ENCODE results near the gene HIPK4. TPM values are rescaled to one million over a fixed set of nuclear protein-coding genes. Genes with fewer than 3 reads are reported as not detected.

HIPK4 gene
- total RNA-seq, 1 experiment from 2014 or later = not detected

DNA sequence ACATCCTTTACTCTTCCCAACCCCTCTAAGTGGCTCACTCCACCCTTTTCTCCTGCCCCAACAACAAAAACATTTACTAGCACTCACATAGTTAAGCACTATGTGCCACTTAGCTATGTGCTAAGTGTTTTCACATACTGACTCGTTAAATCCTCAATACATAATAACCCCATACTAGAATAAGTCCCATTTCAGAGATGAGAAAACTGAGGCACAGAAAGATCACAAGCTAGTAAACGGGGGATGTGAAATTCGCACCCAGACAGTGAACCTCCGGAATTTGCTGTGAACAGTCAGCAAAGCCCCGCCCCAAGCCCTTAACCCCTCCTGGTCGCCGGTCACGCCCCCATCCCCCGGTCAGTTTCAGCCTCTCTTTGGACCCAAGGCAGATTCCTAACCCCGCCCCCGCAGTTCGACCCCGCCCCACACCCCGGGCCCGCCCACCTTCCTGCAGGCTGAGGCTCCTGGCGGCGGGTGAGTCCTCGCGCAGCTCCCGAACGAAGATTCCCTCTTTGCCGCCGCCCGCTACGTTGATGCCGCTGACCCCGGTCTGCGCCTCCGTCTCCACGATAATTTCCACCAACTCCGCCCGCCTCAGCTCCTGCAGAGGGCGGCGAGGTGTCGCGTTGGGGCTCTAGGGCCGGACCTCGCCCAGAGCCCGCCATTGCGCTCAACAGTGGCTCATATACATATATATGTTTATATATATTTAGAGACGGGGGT lies 13.4 kb upstream of the HIPK4 start:
- Histone ChIP-seq H3K9me3 (ENCODE audit: low read length) (no peaks in the 10 kb centered on the region), H2AFZ (ENCODE audit: low read length) (peak overlapping the region; percentile 99), H3K27me3 (ENCODE audit: low read length) (no peaks in the 10 kb centered on the region), H3K4me3 (ENCODE audit: low read length) (peak overlapping the region; percentile 73), H3K4me2 (ENCODE audit: low read length) (peak overlapping the region; percentile 92), H4K20me1 (ENCODE audit: low read length) (no peaks in the 10 kb centered on the region), H3F3A (ENCODE audit: low read length, unreplicated experiment) (no peaks in the 10 kb centered on the region), H3K4me1 (ENCODE audit: insufficient read depth, low read length) (peaks cover 4% of the 10 kb centered on the region; the same call in 1 of the 2 replicates), H3K79me2 (ENCODE audit: low read length) (no peaks in the 10 kb centered on the region), H3K9ac (ENCODE audit: low read length) (peak overlapping the region; percentile 55; the same call in 1 of the 2 replicates), H3K36me3 (ENCODE audit: low read depth, low read length) (no peaks in the 10 kb centered on the region), H3K27ac (ENCODE audit: low read length) (no peak overlapping the region), H3K9me2 (replicated peaks; ENCODE audit: low read length) (no peaks in the 10 kb centered on the region)
- ATAC-seq = peak; percentile 92
- intact Hi-C loops (cut with micrococcal nuclease) = no loop called here
- CTCF ChIA-PET = interaction anchor here (0.5 kb wide), 1 partner anchor 17 kb away, joined by 5 read pairs; no protein-coding TSS in a partner anchor
- POLR2A ChIA-PET (ENCODE audit: unreplicated experiment) = interaction anchor here (0.8 kb wide), 1 partner anchor 57 kb away, joined by 8 read pairs; no protein-coding TSS in a partner anchor
- BruUV-seq (replicated peaks) = TSS peak; percentile 95
- TF ChIP-seq EZH2 (IDR thresholded peaks at IDR 0.05; ENCODE audit: low read length, unreplicated experiment) (no peak), EZH2phosphoT487 (IDR thresholded peaks at IDR 0.05; ENCODE audit: borderline replicate concordance, low read length) (no peak)
- TF ChIP-seq, protein P1, sequence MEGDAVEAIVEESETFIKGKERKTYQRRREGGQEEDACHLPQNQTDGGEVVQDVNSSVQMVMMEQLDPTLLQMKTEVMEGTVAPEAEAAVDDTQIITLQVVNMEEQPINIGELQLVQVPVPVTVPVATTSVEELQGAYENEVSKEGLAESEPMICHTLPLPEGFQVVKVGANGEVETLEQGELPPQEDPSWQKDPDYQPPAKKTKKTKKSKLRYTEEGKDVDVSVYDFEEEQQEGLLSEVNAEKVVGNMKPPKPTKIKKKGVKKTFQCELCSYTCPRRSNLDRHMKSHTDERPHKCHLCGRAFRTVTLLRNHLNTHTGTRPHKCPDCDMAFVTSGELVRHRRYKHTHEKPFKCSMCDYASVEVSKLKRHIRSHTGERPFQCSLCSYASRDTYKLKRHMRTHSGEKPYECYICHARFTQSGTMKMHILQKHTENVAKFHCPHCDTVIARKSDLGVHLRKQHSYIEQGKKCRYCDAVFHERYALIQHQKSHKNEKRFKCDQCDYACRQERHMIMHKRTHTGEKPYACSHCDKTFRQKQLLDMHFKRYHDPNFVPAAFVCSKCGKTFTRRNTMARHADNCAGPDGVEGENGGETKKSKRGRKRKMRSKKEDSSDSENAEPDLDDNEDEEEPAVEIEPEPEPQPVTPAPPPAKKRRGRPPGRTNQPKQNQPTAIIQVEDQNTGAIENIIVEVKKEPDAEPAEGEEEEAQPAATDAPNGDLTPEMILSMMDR (conservative IDR thresholded peaks at IDR 0.05; ENCODE audit: low read depth, low read length) = no peak
- peak; percentile 76 for DNase-seq

DNA sequence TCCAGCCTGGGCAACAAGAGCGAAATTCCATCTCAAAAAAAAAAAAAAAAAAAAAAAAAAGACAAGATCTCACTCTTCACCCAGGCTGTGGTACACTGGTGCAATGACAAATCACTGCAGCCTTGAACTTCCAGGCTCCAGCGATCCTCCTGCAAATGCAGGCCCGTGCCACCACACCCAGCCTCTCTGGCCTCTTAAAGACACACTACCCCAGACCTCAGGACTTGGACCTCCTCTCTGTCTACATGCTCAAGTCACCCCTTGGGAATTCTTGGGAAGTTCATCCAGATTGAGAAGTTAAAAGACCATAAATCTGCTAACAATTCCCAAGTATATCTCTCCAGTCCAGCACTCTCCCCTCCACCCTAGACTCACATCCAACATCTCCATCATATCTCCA lies 10.6 kb upstream of the HIPK4 start:
- Histone ChIP-seq H3K4me2 (ENCODE audit: low read length) (no peak overlapping the region), H3K4me3 (ENCODE audit: low read length) (no peak overlapping the region), H4K20me1 (ENCODE audit: low read length) (no peaks in the 10 kb centered on the region), H3K9ac (ENCODE audit: low read length) (no peak overlapping the region), H3K79me2 (ENCODE audit: low read length) (no peaks in the 10 kb centered on the region), H3K4me1 (ENCODE audit: insufficient read depth, low read length) (peaks cover 4% of the 10 kb centered on the region; the same call in 1 of the 2 replicates), H3K9me2 (replicated peaks; ENCODE audit: low read length) (no peaks in the 10 kb centered on the region), H2AFZ (ENCODE audit: low read length) (no peak overlapping the region), H3F3A (ENCODE audit: low read length, unreplicated experiment) (no peaks in the 10 kb centered on the region), H3K9me3 (ENCODE audit: low read length) (no peaks in the 10 kb centered on the region), H3K27ac (ENCODE audit: low read length) (no peak overlapping the region), H3K36me3 (ENCODE audit: low read depth, low read length) (no peaks in the 10 kb centered on the region), H3K27me3 (ENCODE audit: low read length) (no peaks in the 10 kb centered on the region)
- ChIA-PET CTCF (no interaction called here), POLR2A (ENCODE audit: unreplicated experiment) (no interaction called here)
- intact Hi-C loops (cut with micrococcal nuclease) = no loop called here
- ATAC-seq (no peak), DNase-seq (no peak)
- no TSS peak for BruUV-seq (replicated peaks)
- TF ChIP-seq, protein P1 (conservative IDR thresholded peaks at IDR 0.05; ENCODE audit: low read depth, low read length) = no peak
- TF ChIP-seq EZH2phosphoT487 (IDR thresholded peaks at IDR 0.05; ENCODE audit: borderline replicate concordance, low read length) (no peak), EZH2 (IDR thresholded peaks at IDR 0.05; ENCODE audit: low read length, unreplicated experiment) (no peak)

Data from PC-3 (cell line).